ENCODE data around the gene SPPL3. TPM values are rescaled to one million over a fixed set of nuclear protein-coding genes. Genes with fewer than 3 reads are reported as not detected.

Gene SPPL3
- polyA plus RNA-seq, 1 of the 3 experiments (the other 2 are of a cell fraction): 18.8 TPM

DNA sequence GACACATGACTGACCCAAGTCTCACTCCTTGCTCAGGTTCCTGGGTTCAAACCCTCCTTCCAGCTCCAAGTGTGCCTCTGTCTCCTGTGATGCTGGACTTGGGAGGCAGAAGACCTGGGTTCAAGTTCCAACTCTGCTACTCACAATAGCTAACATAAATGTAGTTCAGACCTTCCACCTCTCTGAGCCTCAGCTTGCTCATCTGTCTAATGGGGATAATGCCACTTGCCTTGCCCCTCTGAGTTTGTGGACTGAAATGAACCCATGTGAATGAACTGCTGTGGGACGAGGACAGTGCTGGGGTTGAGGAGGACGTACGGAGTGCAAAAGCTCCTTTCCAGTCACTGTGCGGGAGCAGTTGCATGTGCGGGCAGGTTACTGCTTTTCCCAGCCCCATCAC is 137.6 kb downstream of the SPPL3 start:
- Histone ChIP-seq H3K4me2 (no peak overlapping the region), H3K9me3 (no peaks in the 10 kb centered on the region), H3K27me3 (ENCODE audit: insufficient read depth) (no peaks in the 10 kb centered on the region), H3K4me3 (ENCODE audit: low read depth in 2 of 2, low read length in 1 of 2) (no peak overlapping the region), H3K9ac (no peak overlapping the region), H3F3A (replicated peaks; ENCODE audit: insufficient read depth) (no peaks in the 10 kb centered on the region), H3K79me2 (ENCODE audit: insufficient read depth) (no peaks in the 10 kb centered on the region), H3K36me3 (replicated peaks in 1 of 2; ENCODE audit: control insufficient read depth in 1 of 2, insufficient read depth in 2 of 2, low read length in 1 of 2) (peaks cover 28 to 57% of the 10 kb centered on the region in 2 experiments), H2AFZ (ENCODE audit: low read depth) (no peak overlapping the region), H3K9me2 (no peaks in the 10 kb centered on the region), H3K4me1 (ENCODE audit: control insufficient read depth in 1 of 2, insufficient read depth in 2 of 2, low read depth in 1 of 2, low read length in 1 of 2) (no peaks in the 10 kb centered on the region), H3K27ac (ENCODE audit: low read depth in 2 of 2, low read length in 1 of 2) (no peak overlapping the region), H4K20me1 (ENCODE audit: insufficient read depth) (no peaks in the 10 kb centered on the region)
- 98% methylated on average over 4 of the region's 5 CpGs for WGBS (ENCODE audit: low lambda C conversion rate)
- ChIA-PET POLR2A (no interaction called here), CTCF (interaction anchor here (1.9 kb wide), 1 partner anchor 10 kb away, joined by 5 read pairs; no protein-coding TSS in a partner anchor)
- no peak for TF ChIP-seq FOSL2 (IDR thresholded peaks at IDR 0.05; ENCODE audit: borderline replicate concordance, low read depth)
- no peak for TF ChIP-seq RXRA (IDR thresholded peaks at IDR 0.05; ENCODE audit: borderline replicate concordance, low read depth)
- no peak for TF ChIP-seq SIN3A (IDR thresholded peaks at IDR 0.05; ENCODE audit: borderline replicate concordance, low read depth, low read length)
- TF ChIP-seq EP300 (IDR thresholded peaks at IDR 0.05; ENCODE audit: borderline replicate concordance in 1 of 2, low read depth in 1 of 2, low read length in 1 of 2): no peak
- no peak for TF ChIP-seq FOXJ3 (CRISPR knock-in tag; IDR thresholded peaks at IDR 0.05)
- TF ChIP-seq MEF2A (IDR thresholded peaks at IDR 0.05; ENCODE audit: borderline replicate concordance, low read depth): no peak
- TF ChIP-seq, protein P1, sequence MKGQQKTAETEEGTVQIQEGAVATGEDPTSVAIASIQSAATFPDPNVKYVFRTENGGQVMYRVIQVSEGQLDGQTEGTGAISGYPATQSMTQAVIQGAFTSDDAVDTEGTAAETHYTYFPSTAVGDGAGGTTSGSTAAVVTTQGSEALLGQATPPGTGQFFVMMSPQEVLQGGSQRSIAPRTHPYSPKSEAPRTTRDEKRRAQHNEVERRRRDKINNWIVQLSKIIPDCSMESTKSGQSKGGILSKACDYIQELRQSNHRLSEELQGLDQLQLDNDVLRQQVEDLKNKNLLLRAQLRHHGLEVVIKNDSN (IDR thresholded peaks at IDR 0.05; ENCODE audit: borderline replicate concordance, low read depth): no peak
- no peak for TF ChIP-seq TEAD4 (IDR thresholded peaks at IDR 0.05; ENCODE audit: borderline replicate concordance, insufficient read depth)
- no peak for TF ChIP-seq NFIC (IDR thresholded peaks at IDR 0.05; ENCODE audit: borderline replicate concordance)
- TF ChIP-seq TAF1 (IDR thresholded peaks at IDR 0.05; ENCODE audit: borderline replicate concordance, low read depth, low read length): no peak
- TF ChIP-seq, protein P2, sequence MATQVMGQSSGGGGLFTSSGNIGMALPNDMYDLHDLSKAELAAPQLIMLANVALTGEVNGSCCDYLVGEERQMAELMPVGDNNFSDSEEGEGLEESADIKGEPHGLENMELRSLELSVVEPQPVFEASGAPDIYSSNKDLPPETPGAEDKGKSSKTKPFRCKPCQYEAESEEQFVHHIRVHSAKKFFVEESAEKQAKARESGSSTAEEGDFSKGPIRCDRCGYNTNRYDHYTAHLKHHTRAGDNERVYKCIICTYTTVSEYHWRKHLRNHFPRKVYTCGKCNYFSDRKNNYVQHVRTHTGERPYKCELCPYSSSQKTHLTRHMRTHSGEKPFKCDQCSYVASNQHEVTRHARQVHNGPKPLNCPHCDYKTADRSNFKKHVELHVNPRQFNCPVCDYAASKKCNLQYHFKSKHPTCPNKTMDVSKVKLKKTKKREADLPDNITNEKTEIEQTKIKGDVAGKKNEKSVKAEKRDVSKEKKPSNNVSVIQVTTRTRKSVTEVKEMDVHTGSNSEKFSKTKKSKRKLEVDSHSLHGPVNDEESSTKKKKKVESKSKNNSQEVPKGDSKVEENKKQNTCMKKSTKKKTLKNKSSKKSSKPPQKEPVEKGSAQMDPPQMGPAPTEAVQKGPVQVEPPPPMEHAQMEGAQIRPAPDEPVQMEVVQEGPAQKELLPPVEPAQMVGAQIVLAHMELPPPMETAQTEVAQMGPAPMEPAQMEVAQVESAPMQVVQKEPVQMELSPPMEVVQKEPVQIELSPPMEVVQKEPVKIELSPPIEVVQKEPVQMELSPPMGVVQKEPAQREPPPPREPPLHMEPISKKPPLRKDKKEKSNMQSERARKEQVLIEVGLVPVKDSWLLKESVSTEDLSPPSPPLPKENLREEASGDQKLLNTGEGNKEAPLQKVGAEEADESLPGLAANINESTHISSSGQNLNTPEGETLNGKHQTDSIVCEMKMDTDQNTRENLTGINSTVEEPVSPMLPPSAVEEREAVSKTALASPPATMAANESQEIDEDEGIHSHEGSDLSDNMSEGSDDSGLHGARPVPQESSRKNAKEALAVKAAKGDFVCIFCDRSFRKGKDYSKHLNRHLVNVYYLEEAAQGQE (IDR thresholded peaks at IDR 0.05; ENCODE audit: low read depth, low read length): no peak
- no peak for TF ChIP-seq NRF1 (IDR thresholded peaks at IDR 0.05; ENCODE audit: low read depth, low read length)
- TF ChIP-seq, protein P3, sequence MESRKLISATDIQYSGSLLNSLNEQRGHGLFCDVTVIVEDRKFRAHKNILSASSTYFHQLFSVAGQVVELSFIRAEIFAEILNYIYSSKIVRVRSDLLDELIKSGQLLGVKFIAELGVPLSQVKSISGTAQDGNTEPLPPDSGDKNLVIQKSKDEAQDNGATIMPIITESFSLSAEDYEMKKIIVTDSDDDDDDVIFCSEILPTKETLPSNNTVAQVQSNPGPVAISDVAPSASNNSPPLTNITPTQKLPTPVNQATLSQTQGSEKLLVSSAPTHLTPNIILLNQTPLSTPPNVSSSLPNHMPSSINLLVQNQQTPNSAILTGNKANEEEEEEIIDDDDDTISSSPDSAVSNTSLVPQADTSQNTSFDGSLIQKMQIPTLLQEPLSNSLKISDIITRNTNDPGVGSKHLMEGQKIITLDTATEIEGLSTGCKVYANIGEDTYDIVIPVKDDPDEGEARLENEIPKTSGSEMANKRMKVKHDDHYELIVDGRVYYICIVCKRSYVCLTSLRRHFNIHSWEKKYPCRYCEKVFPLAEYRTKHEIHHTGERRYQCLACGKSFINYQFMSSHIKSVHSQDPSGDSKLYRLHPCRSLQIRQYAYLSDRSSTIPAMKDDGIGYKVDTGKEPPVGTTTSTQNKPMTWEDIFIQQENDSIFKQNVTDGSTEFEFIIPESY (IDR thresholded peaks at IDR 0.05; ENCODE audit: borderline replicate concordance, low read depth): no peak
- TF ChIP-seq, protein P4, sequence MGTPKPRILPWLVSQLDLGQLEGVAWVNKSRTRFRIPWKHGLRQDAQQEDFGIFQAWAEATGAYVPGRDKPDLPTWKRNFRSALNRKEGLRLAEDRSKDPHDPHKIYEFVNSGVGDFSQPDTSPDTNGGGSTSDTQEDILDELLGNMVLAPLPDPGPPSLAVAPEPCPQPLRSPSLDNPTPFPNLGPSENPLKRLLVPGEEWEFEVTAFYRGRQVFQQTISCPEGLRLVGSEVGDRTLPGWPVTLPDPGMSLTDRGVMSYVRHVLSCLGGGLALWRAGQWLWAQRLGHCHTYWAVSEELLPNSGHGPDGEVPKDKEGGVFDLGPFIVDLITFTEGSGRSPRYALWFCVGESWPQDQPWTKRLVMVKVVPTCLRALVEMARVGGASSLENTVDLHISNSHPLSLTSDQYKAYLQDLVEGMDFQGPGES (IDR thresholded peaks at IDR 0.05; ENCODE audit: low read depth, low read length): no peak
- no peak for TF ChIP-seq FOXM1 (IDR thresholded peaks at IDR 0.05; ENCODE audit: low read depth)
- TF ChIP-seq, protein P5, sequence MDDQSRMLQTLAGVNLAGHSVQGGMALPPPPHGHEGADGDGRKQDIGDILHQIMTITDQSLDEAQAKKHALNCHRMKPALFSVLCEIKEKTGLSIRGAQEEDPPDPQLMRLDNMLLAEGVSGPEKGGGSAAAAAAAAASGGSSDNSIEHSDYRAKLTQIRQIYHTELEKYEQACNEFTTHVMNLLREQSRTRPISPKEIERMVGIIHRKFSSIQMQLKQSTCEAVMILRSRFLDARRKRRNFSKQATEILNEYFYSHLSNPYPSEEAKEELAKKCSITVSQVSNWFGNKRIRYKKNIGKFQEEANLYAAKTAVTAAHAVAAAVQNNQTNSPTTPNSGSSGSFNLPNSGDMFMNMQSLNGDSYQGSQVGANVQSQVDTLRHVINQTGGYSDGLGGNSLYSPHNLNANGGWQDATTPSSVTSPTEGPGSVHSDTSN (IDR thresholded peaks at IDR 0.05): no peak
- no peak for TF ChIP-seq TCF12 (IDR thresholded peaks at IDR 0.05)
- DNase-seq: no peak
